ENCODE data around the gene CYP2D6.
A peak's percentile ranks its signal among the peaks of the same experiment; 100 is the strongest.

CYP2D6 gene

DNA sequence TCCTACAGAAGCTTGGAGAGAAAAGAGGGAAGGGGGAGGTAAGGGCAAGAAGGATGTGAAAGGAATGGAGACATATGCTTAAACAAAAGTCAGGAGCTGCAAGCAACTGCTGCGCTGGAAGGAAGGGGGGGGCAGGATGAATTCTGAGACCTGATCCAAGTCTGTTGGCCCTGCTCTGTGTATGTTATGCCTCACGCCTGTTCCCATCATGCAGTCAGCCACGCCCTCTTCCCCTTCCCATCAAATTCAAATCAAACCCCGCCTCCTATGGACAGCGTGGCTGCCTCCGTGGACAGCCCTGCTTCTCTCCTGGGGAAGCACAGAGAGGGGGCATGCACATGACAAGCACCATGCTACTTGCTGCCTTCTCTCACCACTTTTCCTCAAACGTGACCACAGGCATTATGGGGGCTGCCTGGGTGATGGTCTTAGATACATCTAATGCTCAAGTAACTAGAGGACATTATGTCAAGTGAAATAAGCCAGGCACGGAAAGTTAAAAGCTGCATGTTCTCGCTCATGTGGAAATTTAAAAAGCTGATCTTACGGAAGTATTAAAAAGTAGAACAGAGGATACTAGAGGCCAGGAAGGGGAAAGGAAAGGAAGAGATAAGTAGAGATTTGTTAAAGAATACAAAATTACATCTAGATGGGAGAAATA is 45.8 kb upstream of the CYP2D6 start:
- no peak for DNase-seq
- Histone ChIP-seq H3K18ac (ENCODE audit: low read length) (no peak overlapping the region), H3K79me1 (ENCODE audit: low read length) (no peaks in the 10 kb centered on the region), H3K4me2 (ENCODE audit: low read length) (no peak overlapping the region), H3K9ac (ENCODE audit: low read length) (no peak overlapping the region), H3K4me3 (ENCODE audit: low read depth, low read length) (no peak overlapping the region), H2BK120ac (ENCODE audit: insufficient read depth, low read length, poor library complexity) (no peak overlapping the region), H4K12ac (ENCODE audit: low read depth, low read length) (no peak overlapping the region), H3K4ac (ENCODE audit: low read depth, low read length) (no peak overlapping the region), H4K91ac (ENCODE audit: low read depth, low read length) (no peak overlapping the region), H3K4me1 (ENCODE audit: control insufficient read depth in 1 of 2, insufficient read depth in 2 of 2, low read length in 2 of 2) (peaks cover 13 to 16% of the 10 kb centered on the region in 2 experiments), H3K36me3 (ENCODE audit: control insufficient read depth in 1 of 2, insufficient read depth in 2 of 2, low read length in 2 of 2) (peaks cover 0 to 3% of the 10 kb centered on the region in 2 experiments), H3K9me3 (ENCODE audit: insufficient read depth, low read depth, low read length) (no peaks in the 10 kb centered on the region), H2AK5ac (ENCODE audit: low read length) (no peak overlapping the region), H4K8ac (ENCODE audit: low read depth, low read length) (no peak overlapping the region), H3K23ac (ENCODE audit: low read length) (no peak overlapping the region), H2AFZ (ENCODE audit: insufficient read depth, low read length, poor library complexity) (no peak overlapping the region), H3K27ac (ENCODE audit: low read depth, low read length) (no peak overlapping the region), H2BK5ac (ENCODE audit: low read depth, low read length, poor library complexity) (no peak overlapping the region), H2BK12ac (ENCODE audit: low read length) (no peak overlapping the region), H3K27me3 (ENCODE audit: insufficient read depth, low read length) (no peaks in the 10 kb centered on the region), H3K14ac (ENCODE audit: low read length) (no peak overlapping the region), H3K79me2 (ENCODE audit: control insufficient read depth, insufficient read depth, low read length, poor library complexity) (no peaks in the 10 kb centered on the region)
- WGBS (ENCODE audit: extremely low coverage, insufficient coverage, insufficient read length), result no CpG with 5 or more reads among the region's 10 CpGs

DNA sequence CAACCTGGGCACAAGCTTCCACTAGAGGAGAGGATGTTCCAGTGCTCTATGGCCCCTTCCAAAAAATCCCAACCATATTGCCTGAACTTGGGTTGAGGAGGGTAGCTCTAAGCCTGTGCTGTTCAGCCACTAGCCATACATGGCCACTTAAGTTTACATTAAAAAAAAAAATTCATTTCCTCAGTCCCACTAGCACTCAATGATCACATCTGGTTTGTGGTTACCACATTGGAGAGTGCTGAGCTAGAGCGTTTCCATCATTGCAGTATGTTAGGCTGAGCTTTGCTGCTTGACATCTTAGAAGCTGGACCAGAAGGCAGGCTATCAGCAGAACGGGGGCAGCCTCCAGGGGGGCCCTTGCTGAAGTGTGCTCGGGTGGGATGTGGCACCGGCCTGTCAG is 43.5 kb upstream of the CYP2D6 start:
- Histone ChIP-seq H3K9ac (ENCODE audit: low read length) (no peak overlapping the region), H3K18ac (ENCODE audit: low read length) (no peak overlapping the region), H3K4me3 (ENCODE audit: low read depth, low read length) (no peak overlapping the region), H2AK5ac (ENCODE audit: low read length) (no peak overlapping the region), H4K91ac (ENCODE audit: low read depth, low read length) (no peak overlapping the region), H3K79me1 (ENCODE audit: low read length) (no peaks in the 10 kb centered on the region), H2BK12ac (ENCODE audit: low read length) (no peak overlapping the region), H3K14ac (ENCODE audit: low read length) (no peak overlapping the region), H3K4me2 (ENCODE audit: low read length) (no peak overlapping the region), H3K4ac (ENCODE audit: low read depth, low read length) (no peak overlapping the region), H2AFZ (ENCODE audit: insufficient read depth, low read length, poor library complexity) (no peak overlapping the region), H3K23ac (ENCODE audit: low read length) (no peak overlapping the region), H3K9me3 (ENCODE audit: insufficient read depth, low read depth, low read length) (no peaks in the 10 kb centered on the region), H2BK120ac (ENCODE audit: insufficient read depth, low read length, poor library complexity) (no peak overlapping the region), H3K27me3 (ENCODE audit: insufficient read depth, low read length) (no peaks in the 10 kb centered on the region), H3K79me2 (ENCODE audit: control insufficient read depth, insufficient read depth, low read length, poor library complexity) (no peaks in the 10 kb centered on the region), H3K4me1 (ENCODE audit: control insufficient read depth in 1 of 2, insufficient read depth in 2 of 2, low read length in 2 of 2) (peaks cover 13% of the 10 kb centered on the region in 2 experiments), H3K36me3 (ENCODE audit: control insufficient read depth in 1 of 2, insufficient read depth in 2 of 2, low read length in 2 of 2) (peaks cover 3% of the 10 kb centered on the region in 2 experiments), H4K12ac (ENCODE audit: low read depth, low read length) (no peak overlapping the region), H4K8ac (ENCODE audit: low read depth, low read length) (no peak overlapping the region), H2BK5ac (ENCODE audit: low read depth, low read length, poor library complexity) (no peak overlapping the region), H3K27ac (ENCODE audit: low read depth, low read length) (no peak overlapping the region)
- no peak for DNase-seq
- no CpG with 5 or more reads among the region's 4 CpGs for WGBS (ENCODE audit: extremely low coverage, insufficient coverage, insufficient read length)

DNA sequence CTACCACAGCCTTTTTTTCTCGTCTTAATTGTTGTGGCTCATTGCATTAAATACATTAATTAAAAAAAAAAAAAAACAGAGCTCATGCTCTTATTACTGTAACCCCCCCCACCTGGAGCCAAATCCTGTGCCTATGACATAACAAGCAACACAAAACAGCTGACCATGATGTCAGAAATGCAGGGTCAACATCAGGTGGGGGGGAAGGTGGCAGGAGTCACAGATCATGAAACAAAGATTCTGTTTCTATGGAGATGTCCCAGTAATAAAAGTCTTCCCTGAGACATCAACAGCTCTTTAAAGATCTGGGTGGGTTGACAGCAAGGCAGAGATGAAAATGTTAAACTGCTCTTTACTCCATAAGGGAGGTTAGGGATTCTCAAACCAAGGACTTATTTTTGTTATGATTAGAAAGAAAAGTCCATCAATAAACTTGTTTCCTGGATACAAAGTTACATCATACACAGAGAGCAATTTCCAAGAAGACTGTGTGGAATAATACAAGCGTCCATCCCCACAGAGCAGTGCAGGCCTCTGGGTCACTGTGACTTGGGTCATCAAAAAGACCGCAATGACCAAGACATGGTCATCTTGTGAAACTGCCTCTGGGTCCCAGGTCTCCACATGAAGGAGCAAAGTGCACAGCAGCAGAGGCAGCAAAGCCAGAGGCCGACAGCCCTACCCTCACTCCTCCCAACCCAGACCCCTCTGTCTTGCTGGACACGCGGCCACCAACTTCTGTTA is 42.7 kb upstream of the CYP2D6 start:
- H3K36me3 ChIP-seq (ENCODE audit: control insufficient read depth in 1 of 2, insufficient read depth in 2 of 2, low read length in 2 of 2), result peaks cover 6% of the 10 kb centered on the region in 2 experiments

DNA sequence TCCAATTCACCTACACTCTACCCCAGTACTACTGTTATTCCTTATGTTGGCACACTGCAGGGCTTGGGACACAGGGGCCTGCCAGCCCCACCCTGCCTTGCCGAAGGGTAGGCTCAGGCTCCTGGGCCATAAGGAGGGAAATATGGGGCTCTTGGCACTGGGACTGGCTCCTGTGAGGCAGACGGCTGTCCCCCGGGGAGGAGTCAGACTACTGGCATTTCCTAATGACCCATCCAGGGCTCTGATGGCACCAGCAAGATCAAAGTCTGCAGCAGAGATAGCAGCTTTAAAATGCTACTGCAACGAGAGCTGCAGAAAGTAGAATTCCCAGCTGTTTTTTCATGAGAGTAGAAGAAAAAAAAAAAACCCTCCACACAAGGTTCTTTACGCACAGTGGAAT is 42.2 kb upstream of the CYP2D6 start:
- no peak overlapping the region for H3K27ac ChIP-seq (ENCODE audit: low read depth, low read length)
- no peaks in the 10 kb centered on the region for H3K79me2 ChIP-seq (ENCODE audit: control insufficient read depth, insufficient read depth, low read length, poor library complexity)
- no peak overlapping the region for H3K4ac ChIP-seq (ENCODE audit: low read depth, low read length)
- no peak overlapping the region for H3K23ac ChIP-seq (ENCODE audit: low read length)
- H3K4me3 ChIP-seq (ENCODE audit: low read depth, low read length), result no peak overlapping the region
- H3K9ac ChIP-seq (ENCODE audit: low read length), result no peak overlapping the region
- H2BK12ac ChIP-seq (ENCODE audit: low read length), result no peak overlapping the region
- H3K4me2 ChIP-seq (ENCODE audit: low read length), result no peak overlapping the region
- H4K8ac ChIP-seq (ENCODE audit: low read depth, low read length), result no peak overlapping the region
- H3K27me3 ChIP-seq (ENCODE audit: insufficient read depth, low read length), result no peaks in the 10 kb centered on the region
- H3K4me1 ChIP-seq (ENCODE audit: control insufficient read depth in 1 of 2, insufficient read depth in 2 of 2, low read length in 2 of 2), result peaks cover 13% of the 10 kb centered on the region in 2 experiments
- no peak overlapping the region for H2AK5ac ChIP-seq (ENCODE audit: low read length)
- no peak overlapping the region for H4K12ac ChIP-seq (ENCODE audit: low read depth, low read length)
- H3K79me1 ChIP-seq (ENCODE audit: low read length), result no peaks in the 10 kb centered on the region
- H3K18ac ChIP-seq (ENCODE audit: low read length), result no peak overlapping the region
- no peak overlapping the region for H3K14ac ChIP-seq (ENCODE audit: low read length)
- no CpG with 5 or more reads among the region's 5 CpGs for WGBS (ENCODE audit: extremely low coverage, insufficient coverage, insufficient read length)
- no peak overlapping the region for H2AFZ ChIP-seq (ENCODE audit: insufficient read depth, low read length, poor library complexity)
- H2BK5ac ChIP-seq (ENCODE audit: low read depth, low read length, poor library complexity), result no peak overlapping the region
- no peaks in the 10 kb centered on the region for H3K9me3 ChIP-seq (ENCODE audit: insufficient read depth, low read depth, low read length)
- no peak overlapping the region for H2BK120ac ChIP-seq (ENCODE audit: insufficient read depth, low read length, poor library complexity)
- H4K91ac ChIP-seq (ENCODE audit: low read depth, low read length), result no peak overlapping the region
- peak in 1 of 2 donors; percentile 55 for DNase-seq
- peaks cover 6 to 9% of the 10 kb centered on the region in 2 experiments for H3K36me3 ChIP-seq (ENCODE audit: control insufficient read depth in 1 of 2, insufficient read depth in 2 of 2, low read length in 2 of 2)

More for the DNA sequence above, 42.7 kb upstream of the CYP2D6 start:
- Histone ChIP-seq H3K14ac (ENCODE audit: low read length) (no peak overlapping the region), H4K8ac (ENCODE audit: low read depth, low read length) (no peak overlapping the region), H3K4me3 (ENCODE audit: low read depth, low read length) (no peak overlapping the region), H3K4me1 (ENCODE audit: control insufficient read depth in 1 of 2, insufficient read depth in 2 of 2, low read length in 2 of 2) (peaks cover 13% of the 10 kb centered on the region in 2 experiments), H2AFZ (ENCODE audit: insufficient read depth, low read length, poor library complexity) (no peak overlapping the region), H3K79me2 (ENCODE audit: control insufficient read depth, insufficient read depth, low read length, poor library complexity) (no peaks in the 10 kb centered on the region), H3K4ac (ENCODE audit: low read depth, low read length) (no peak overlapping the region), H3K27ac (ENCODE audit: low read depth, low read length) (no peak overlapping the region), H4K12ac (ENCODE audit: low read depth, low read length) (no peak overlapping the region), H3K18ac (ENCODE audit: low read length) (no peak overlapping the region), H3K79me1 (ENCODE audit: low read length) (no peaks in the 10 kb centered on the region), H3K4me2 (ENCODE audit: low read length) (no peak overlapping the region), H3K23ac (ENCODE audit: low read length) (no peak overlapping the region), H3K27me3 (ENCODE audit: insufficient read depth, low read length) (no peaks in the 10 kb centered on the region), H2BK120ac (ENCODE audit: insufficient read depth, low read length, poor library complexity) (no peak overlapping the region), H2BK5ac (ENCODE audit: low read depth, low read length, poor library complexity) (no peak overlapping the region), H3K9me3 (ENCODE audit: insufficient read depth, low read depth, low read length) (no peaks in the 10 kb centered on the region), H3K9ac (ENCODE audit: low read length) (no peak overlapping the region), H2BK12ac (ENCODE audit: low read length) (no peak overlapping the region), H4K91ac (ENCODE audit: low read depth, low read length) (no peak overlapping the region), H2AK5ac (ENCODE audit: low read length) (no peak overlapping the region)
- DNase-seq, result no peak
- no CpG with 5 or more reads among the region's 6 CpGs for WGBS (ENCODE audit: extremely low coverage, insufficient coverage, insufficient read length)

All from trophoblast cell (in vitro differentiated cells and primary cell).